Activated gamma-delta T cell (primary cell): Measurements from ENCODE around the gene FARSB.

Source experiments
- DNase-seq: peaks from one replicate; lab custom pipeline; 2025; lab: John Stamatoyannopoulos, UW

Gene FARSB

DNA sequence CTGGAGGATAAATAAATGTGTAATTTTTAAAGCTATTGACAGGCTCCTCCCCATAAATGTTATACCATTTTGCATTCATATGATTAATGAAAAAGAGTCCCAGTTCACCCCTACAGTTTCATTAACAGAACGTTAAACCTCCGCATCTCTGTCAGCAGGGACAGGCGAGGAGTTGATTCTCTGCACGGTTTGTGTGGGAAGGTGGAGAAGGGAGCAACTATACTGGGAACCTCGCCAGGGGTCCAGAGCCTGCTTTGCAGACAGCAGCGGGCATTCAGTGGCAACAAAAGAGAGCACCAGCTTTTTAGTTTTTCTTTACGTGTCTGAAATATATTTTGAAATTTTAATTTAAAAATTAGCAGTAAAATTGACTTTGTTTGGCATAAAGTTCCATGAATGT lies 101.4 kb downstream of the FARSB start:
- DNase-seq = no peak

DNA sequence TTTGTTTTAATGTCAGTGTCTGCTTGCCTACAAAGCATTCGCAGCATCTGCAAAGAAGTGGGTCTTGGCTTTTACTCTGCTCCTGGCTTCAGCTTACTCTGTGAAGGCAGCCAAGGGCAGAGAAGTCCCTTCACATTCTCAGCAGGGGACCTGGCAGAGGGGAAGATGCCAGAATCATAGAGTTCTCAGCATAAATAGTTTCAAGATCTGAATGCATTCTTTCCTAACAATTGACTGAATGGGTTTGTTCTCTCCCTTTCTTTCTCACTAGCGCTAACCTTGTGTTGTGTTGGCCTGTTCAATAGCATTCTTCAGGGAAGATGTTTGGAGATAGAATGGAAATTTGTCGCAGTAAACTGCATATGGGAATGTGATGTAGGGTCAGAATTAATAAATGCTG lies 106.9 kb downstream of the FARSB start:
- no peak for DNase-seq

DNA sequence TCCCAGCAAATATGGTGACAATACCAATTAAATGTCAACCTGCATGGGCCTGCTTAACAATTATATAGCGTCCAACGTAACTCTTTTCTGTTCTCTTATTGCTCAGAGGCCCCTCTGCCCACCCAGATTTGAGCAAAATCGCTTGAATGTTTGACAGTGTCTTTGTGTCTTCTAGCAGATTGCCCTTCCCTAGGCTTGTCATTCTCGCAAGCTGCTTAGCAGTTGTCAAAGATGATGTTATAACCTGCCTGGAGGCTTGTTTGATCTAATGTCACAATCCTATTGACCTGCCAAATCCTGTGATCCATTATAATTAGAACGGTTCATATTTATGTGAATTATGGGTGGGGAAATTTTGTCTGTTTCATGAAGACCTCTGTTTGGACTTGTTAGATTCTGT lies 108.8 kb downstream of the FARSB start:
- no peak for DNase-seq

DNA sequence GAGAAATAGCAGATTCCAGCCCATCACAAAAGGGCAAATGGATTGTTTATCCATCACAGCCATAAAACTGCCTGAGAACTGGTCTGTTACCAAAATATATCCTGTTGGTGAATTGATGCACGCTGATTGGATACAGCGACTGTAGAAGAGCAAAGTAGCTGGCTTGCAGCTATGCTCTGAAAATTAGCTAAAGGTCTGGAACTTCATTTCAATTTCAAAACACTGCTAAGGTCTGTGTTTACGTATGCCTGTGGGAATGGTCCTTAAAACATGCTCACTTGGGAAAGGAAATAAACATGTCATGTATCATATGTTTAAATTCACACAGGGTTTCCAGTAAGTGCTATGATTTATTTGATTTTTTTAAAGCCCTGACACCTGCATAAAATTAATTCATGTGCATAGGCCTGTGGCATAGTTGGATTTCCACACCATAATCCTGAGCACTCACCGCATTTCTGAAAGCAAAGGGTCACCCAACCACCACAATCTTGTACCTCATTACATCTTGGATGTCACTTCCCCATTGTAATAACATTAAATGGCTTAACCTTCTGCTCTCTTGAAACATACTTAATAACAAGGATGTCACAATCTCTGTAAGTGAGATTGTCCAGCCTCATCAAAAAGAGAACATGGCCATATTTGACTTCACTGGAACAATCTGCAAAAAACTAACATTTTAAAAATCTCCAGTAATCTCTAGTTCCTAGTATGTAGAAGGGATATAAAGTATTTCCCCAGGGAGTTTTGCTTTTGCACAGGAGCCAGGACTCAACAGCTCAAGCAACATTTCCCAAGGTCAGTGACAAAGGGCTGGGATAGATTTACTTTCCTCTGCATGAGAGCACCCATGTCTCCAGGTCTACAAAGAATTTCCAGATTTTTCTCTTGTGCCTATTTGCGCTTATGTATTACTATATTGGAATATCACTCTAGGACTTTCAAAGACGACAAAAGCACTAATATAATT lies 109.8 kb downstream of the FARSB start:
- DNase-seq = no peak

DNA sequence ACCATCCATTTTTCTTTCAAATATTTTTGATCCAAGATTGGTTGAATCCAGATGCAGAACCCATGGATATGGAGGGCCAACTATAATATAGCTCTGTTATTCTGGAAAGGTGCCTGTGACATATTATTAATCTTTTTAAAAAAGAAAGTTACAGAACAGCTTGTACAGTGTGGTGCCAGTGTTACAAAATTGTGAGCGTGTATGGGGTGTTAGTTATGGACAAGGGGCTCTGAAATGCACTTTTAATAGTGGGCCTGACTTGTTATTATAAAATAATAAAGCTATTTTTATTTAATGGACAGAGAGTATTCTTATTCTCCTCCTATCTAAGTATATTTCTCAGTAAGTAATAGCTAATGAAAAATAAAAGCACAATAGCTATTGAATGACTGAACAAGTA lies 111.2 kb downstream of the FARSB start:
- no peak for DNase-seq

DNA sequence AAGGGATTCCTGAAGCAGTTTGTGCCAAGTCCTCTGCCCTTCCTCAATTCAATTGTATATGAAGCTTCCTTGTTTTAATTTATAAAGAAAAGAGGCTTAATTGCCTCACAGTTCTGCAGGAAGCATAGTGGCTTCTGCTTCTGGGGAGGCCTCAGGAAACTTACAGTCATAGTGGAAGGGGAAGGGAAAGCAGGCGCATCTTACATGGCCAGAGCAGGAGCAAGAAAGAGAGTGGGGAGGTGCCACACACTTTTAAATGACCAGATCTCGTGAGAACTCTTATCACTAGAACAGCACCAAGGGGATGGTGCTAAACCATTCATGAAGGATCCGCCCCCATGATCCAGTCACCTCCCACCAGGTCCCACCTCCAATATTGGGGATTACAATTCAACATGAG lies 117.4 kb downstream of the FARSB start:
- no peak for DNase-seq

DNA sequence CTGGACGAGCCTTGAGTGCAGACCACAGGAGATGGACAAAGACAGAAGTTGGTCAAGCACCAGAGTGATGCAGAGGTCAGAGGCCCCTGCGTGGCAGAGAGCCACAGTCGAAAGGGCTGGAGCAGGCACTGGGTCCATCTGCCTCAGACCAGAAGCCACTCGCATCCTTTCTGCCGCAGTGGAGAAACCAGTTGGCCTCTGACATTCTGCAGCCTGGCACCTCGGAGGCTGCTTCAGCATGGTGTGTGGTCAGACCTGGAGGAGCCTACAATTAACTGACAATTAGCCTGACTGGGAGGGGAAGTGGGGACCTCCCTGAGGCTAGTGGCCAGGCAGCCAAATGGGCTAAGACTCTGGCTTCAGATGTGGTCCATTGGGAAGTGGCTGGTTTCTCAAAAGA lies 120.4 kb downstream of the FARSB start:
- DNase-seq = no peak

DNA sequence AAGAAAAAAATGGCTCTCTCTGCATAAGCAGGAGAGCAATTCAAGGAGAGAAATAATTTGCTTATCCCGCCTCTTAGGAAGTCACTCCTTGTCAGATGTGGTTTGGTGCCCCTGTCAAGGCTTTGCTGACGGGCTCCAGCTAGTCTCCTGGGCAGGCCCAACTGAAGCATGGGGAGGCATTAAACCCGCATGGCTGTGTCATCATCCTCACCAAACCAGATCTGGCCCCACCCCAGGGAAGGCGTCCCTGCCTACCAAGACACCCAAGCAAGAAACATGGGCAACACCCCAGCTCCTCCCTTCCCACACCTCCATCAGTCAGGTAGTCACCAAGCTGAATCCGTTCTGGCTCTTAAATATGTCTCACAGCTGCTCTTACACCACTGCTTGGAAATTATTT lies 123.6 kb downstream of the FARSB start:
- DNase-seq = no peak

DNA sequence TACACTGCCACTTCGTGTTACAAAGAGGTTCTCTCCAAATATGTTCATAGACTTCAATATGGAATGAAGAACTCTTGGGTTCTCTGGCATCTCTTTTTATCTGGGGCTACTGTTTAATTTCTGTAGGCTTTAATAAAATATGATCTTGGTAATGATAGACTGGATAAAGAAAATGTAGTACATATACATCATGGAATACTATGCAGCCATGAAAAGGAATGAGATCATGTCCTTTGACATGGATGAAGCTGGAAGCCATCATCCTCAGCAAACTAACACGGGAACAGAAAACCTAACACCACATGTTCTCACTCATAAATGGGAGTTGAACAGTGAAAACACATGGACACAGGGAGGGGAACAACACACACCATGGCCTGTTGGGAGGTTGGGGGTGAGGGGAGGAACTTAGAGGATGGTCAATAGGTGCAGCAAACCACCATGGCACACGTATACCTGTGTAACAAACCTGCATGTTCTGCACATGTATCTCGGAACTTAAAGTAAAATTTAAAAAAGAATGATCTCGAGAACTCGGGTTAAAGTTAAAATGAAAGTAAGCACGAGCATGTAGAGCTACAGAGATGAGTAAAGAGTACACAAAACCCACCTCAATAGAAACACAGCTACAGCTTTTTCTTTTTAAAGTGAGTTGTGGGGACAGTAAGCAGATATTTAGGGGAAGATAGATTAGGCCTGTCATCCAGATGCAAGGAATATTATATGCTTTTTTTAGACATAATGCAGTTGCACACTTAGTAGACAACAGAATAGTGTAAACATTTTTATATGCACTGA lies 129.2 kb downstream of the FARSB start:
- no peak for DNase-seq

DNA sequence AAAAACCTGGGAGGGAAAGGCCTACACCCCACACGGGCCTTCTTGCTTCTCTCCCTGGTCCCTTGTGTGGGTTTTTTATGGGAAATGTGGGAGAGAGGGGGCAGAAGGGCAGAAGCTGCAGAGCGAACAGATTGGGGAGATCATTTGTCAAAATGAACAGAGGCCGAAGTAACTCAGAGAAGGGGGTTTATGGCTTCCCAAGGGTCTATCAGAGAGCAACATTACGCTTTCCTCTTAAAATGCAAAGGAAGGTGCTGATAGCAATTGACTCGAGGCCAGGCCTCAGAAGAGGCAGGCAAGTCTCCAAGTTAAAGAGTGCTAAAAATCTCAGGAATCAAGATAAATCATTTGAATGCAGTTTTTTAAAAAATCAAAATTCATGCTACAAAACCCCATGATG lies 130.1 kb downstream of the FARSB start:
- no peak for DNase-seq

DNA sequence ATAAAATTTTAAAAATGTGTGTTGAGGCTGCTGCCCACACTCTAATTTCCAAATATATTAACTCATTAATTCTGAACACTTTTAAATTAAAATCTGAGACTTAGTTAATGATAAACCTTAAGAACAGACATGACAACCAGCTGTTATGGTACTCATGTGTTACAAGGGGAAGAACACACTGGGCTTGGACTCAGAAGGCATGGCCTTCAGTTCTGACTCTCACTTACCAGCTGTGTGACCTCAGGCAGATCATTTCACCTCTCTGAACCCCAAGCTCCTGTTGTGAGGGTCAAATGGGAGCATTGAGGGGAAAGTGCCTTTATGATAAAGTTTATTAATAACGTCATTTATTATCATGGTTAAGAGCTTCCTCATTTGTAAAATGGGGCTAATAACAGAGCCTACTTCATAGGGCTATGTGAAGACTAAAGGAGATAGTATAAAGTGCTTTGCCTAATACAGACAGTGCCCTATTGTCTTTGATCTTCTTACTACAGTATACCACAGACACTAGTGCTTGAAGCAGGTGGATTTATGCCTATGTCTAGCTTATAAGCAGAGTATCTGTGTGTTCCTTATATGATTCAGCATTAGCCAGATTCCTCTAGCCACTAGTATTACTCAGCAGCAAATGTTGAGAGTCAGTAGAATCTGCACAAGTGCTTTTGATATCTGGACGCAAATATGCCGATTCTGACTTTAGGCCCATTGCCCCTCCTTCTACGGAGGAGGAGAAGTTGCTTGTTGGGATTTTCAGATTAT lies 131.9 kb downstream of the FARSB start:
- no peak for DNase-seq

DNA sequence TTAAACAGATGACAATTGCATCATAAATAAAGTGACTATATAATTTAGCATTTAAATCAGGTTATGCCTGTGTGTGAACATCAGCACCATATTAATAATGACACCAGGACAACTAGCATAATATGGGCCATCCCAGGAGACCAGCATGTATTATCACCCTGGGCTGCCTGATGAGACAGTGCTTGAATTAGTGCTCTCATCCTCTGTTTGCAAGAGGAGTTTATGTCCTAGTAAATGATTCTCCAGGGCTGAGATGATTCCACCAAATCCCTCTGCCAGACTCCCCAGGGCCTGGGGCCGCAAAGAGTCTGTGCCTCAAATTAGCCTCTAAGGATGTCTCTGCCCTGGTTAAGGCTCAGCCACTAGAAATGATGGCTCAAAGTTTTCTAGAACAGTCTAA lies 133.8 kb downstream of the FARSB start:
- no peak for DNase-seq

DNA sequence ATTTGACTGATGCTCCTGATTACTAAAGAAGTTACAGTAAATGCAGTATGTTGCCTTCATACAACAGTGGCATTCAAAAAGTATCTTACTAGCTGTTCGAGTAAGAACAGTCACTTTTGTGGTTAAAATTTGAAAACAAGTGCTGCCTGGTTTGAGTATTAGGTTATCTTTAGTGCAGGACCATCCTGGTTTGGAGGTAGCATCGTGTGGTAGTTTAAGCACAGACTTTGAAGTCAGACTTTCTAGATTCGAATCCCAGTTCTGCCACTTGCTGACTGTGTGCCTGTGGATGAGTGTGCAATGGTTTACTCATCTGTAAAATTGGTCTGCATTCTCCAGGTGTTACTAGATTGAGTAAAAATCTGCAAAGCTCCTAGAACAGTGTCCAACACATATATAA lies 134.8 kb downstream of the FARSB start:
- no peak for DNase-seq
